Esophagus muscularis mucosa (tissue), 3 donors: ENCODE measurements around the gene TANC1.

Experiments
- CTCF ChIP-seq, 3 experiments: fragments of 200-600 bp in 2 of 3; fragments of 450-650 bp in 1 of 3; sonication (generic) in 2 of 3; IDR thresholded peaks; one replicate each; pipeline ENCODE4 v1.5.1; 2017 to 2019; ENCODE audit warnings: antibody characterized with exemption in 3 of 3, mild to moderate bottlenecking in 2 of 3, moderate library complexity in 1 of 3
- POLR2A ChIP-seq: fragments of 450-650 bp; IDR thresholded peaks from one replicate; pipeline ENCODE4 v1.6.1; 2017; ENCODE audit warnings: antibody characterized with exemption, moderate library complexity, mild to moderate bottlenecking, low read depth

- TF ChIP-seq CTCF (IDR thresholded peaks at IDR 0.05) (no peak), POLR2A (no peak)
Measured at GRCh38 chr2:159066541-159067156, 98.2 kb downstream of the TANC1 start.
